GM12878 (cell line): Measurements from ENCODE around the gene CPNE4. TPM values are rescaled to one million over a fixed set of nuclear protein-coding genes. Genes with fewer than 3 reads are reported as not detected.

ENCODE experiments used
- ATAC-seq: fragments of 200-7000 bp; cut with Tn5 transposase; 3 replicates; pipeline ENCODE4 v1.9.1; 2020; ENCODE audit warnings: mild to moderate bottlenecking, moderate library complexity
- BruUV-seq: library from RNA; stranded (reverse); fragments of 400-500 nt; replicated peaks from 2 replicates; lab custom pipeline; 2021; lab: Mats Ljungman, UMichigan
- CTCF ChIA-PET: fragments of 300-600 bp; sonication (Branson Sonifier 250); formaldehyde crosslinking; extraction: SDS; loops from one replicate; lab custom pipeline; 2021; ENCODE audit warnings: inconsistent platforms; lab: Yijun Ruan, JAX
- POLR2A ChIA-PET: fragments of 350-600 bp; formaldehyde crosslinking; extraction: SDS; loops from one replicate; lab custom pipeline; 2021; ENCODE audit warnings: inconsistent platforms; lab: Charles Lee
- RAD21 ChIA-PET: fragments of 300-600 bp; sonication (Branson Sonifier 250); formaldehyde crosslinking; loops from one replicate; lab custom pipeline; 2023; ENCODE audit warnings: antibody characterized with exemption; ENCODE audit not compliant: unreplicated experiment; lab: Charles Lee
- SMC1A ChIA-PET: fragments of 300-600 bp; sonication (Branson Sonifier 250); formaldehyde crosslinking; loops from one replicate; lab custom pipeline; 2023; ENCODE audit not compliant: unreplicated experiment, uncharacterized antibody; lab: Charles Lee
- DNase-seq: peaks from one replicate; pipeline ENCODE4 v3.0.0-alpha.2; 2011; ENCODE audit warnings: low read depth, low spot score
- FAIRE-seq: peaks from 3 replicates; lab custom pipeline; 2011; peaks lifted over from hg19 to GRCh38; lab: Jason Lieb, UNC
- H2AFZ ChIP-seq: 2 replicates; pipeline ENCODE4 v1.6.0; 2011; ENCODE audit warnings: low read depth, low read length, control low read depth; ENCODE audit not compliant: control insufficient read depth
- H3K27ac ChIP-seq: 2 replicates; pipeline ENCODE4 v1.5.1; 2011; ENCODE audit warnings: control low read depth; ENCODE audit not compliant: control insufficient read depth, insufficient read depth
- H3K27me3 ChIP-seq, 2 experiments: replicated peaks in 1 of 2; 2 replicates each; pipeline versions ENCODE4 v1.6.0 to v1.6.1; 2011; ENCODE audit warnings: low read length in 1 of 2; ENCODE audit not compliant: control insufficient read depth in 2 of 2, insufficient read depth in 2 of 2
- H3K36me3 ChIP-seq, 2 experiments: 2 replicates each; pipeline ENCODE4 v1.5.1; 2011; ENCODE audit warnings: low read length in 1 of 2; ENCODE audit not compliant: control insufficient read depth in 2 of 2, insufficient read depth in 2 of 2
- H3K4me1 ChIP-seq: 2 replicates; pipeline ENCODE4 v1.6.1; 2011; ENCODE audit warnings: mild to moderate bottlenecking, low read length, moderate library complexity, mixed read lengths; ENCODE audit not compliant: control insufficient read depth, insufficient read depth
- H3K4me2 ChIP-seq: 2 replicates; pipeline ENCODE4 v1.6.0; 2011; ENCODE audit warnings: control low read depth; ENCODE audit not compliant: control insufficient read depth, insufficient read depth
- H3K4me3 ChIP-seq: fragments of 200-600 bp; sonication (generic); 2 replicates; pipeline ENCODE4 v1.5.1; 2016
- H3K79me2 ChIP-seq: 2 replicates; pipeline ENCODE4 v1.6.0; 2011; ENCODE audit warnings: low read length; ENCODE audit not compliant: control insufficient read depth, insufficient read depth
- H3K9ac ChIP-seq: 2 replicates; pipeline ENCODE4 v1.8.0; 2011; ENCODE audit warnings: low read length, control low read depth, mixed read lengths; ENCODE audit not compliant: control insufficient read depth, insufficient read depth
- H3K9me3 ChIP-seq: replicated peaks from 3 replicates; pipeline ENCODE4 v1.5.1; 2011; ENCODE audit warnings: mild to moderate bottlenecking, low read length; ENCODE audit not compliant: control insufficient read depth, insufficient read depth
- H4K20me1 ChIP-seq: 2 replicates; pipeline ENCODE4 v1.6.0; 2011; ENCODE audit not compliant: control insufficient read depth, insufficient read depth
- ATF7 ChIP-seq: fragments of 450-650 bp; IDR thresholded peaks from 2 replicates; pipeline ENCODE4 v1.6.1; 2016; ENCODE audit warnings: low read depth, mild to moderate bottlenecking
- DPF2 ChIP-seq: fragments of 450-650 bp; IDR thresholded peaks from 2 replicates; pipeline ENCODE4 v1.6.1; 2017; ENCODE audit warnings: mild to moderate bottlenecking
- HDAC2 ChIP-seq: fragments of 200-600 bp; sonication (generic); IDR thresholded peaks from 2 replicates; pipeline ENCODE4 v1.6.1; 2017
- IRF5 ChIP-seq: fragments of 450-650 bp; IDR thresholded peaks from 2 replicates; pipeline ENCODE4 v1.6.1; 2017; ENCODE audit warnings: borderline replicate concordance
- MLLT1 ChIP-seq: fragments of 450-650 bp; IDR thresholded peaks from 2 replicates; pipeline ENCODE4 v1.6.1; 2016; ENCODE audit warnings: mild to moderate bottlenecking
- PKNOX1 ChIP-seq: fragments of 450-650 bp; IDR thresholded peaks from 2 replicates; pipeline ENCODE4 v1.6.1; 2016; ENCODE audit warnings: mild to moderate bottlenecking
- POU2F2 ChIP-seq: IDR thresholded peaks from 3 replicates; pipeline ENCODE4 v1.6.1; 2011; ENCODE audit warnings: low read depth, mild to moderate bottlenecking, low read length, borderline replicate concordance
- STAT1 ChIP-seq: fragments of 450-650 bp; conservative IDR thresholded peaks from 2 replicates; pipeline ENCODE4 v1.6.1; 2014; ENCODE audit warnings: antibody characterized with exemption, mild to moderate bottlenecking
- TCF3 ChIP-seq: IDR thresholded peaks from 2 replicates; pipeline ENCODE4 v1.6.1; 2012; ENCODE audit warnings: low read depth, mild to moderate bottlenecking, low read length, borderline replicate concordance; ENCODE audit not compliant: insufficient read depth
- TCF7 ChIP-seq: IDR thresholded peaks from 2 replicates; pipeline ENCODE4 v1.6.1; 2014; ENCODE audit warnings: antibody characterized with exemption, borderline replicate concordance
- USF1 ChIP-seq: IDR thresholded peaks from 2 replicates; pipeline ENCODE4 v1.6.1; 2011; ENCODE audit warnings: borderline replicate concordance, low read depth, mild to moderate bottlenecking, moderate library complexity, mixed read lengths, low read length; ENCODE audit not compliant: insufficient read depth; ENCODE audit errors: extremely low read length
- USF2 ChIP-seq: IDR thresholded peaks from 2 replicates; pipeline ENCODE4 v1.6.1; 2011; ENCODE audit warnings: low read depth, low read length, improper control_type of control experiment, borderline replicate concordance
- ZNF217 ChIP-seq: fragments of 450-650 bp; IDR thresholded peaks from 2 replicates; pipeline ENCODE4 v1.6.1; 2017; ENCODE audit warnings: antibody characterized with exemption, mild to moderate bottlenecking
- ZNF384 ChIP-seq: IDR thresholded peaks from 2 replicates; pipeline ENCODE4 v1.6.1; 2012; ENCODE audit warnings: low read depth, mild to moderate bottlenecking, low read length, improper control_type of control experiment, borderline replicate concordance
- WGBS: methylation state at CpG from one replicate; pipeline ENCODE4 v1.1.6; 2016; ENCODE audit warnings: low lambda C conversion rate; ENCODE audit not compliant: insufficient replicate concordance, insufficient coverage; ENCODE audit errors: missing lambda C conversion rate; 5-methylcytosine and 5-hydroxymethylcytosine counted together
- in situ Hi-C: fragments of 300-500 bp; cut with MboI; formaldehyde crosslinking; loops from 9 replicates; pipeline ENCODE4 v1.14.3; 2018; ENCODE audit warnings: mixed read lengths
- intact Hi-C: fragments of 100-400 bp; cut with micrococcal nuclease; formaldehyde crosslinking; loops from one replicate; pipeline ENCODE4 v1.14.2; 2022; ENCODE audit not compliant: unreplicated experiment
- polyA plus RNA-seq, 11 experiments: library from polyadenylated mRNA; depleted of rRNA in 4 of 11; unstranded in 6 of 11; stranded (reverse) in 5 of 11; fragments of >200 nt; fragmentation: Nextera tagmentation in 4 of 11; fragmentation: Illumina TruSeq in 1 of 11; extraction: Ambion mirVana in 4 of 11; extraction: Trizol in 1 of 11; gene quantifications; 1 replicate in 1 of 11; 2 replicates in 10 of 11; pipeline versions ENCODE4 v1.2.1 to v1.2.3, GENCODE V29; 2011 to 2016; ENCODE audit warnings: inconsistent platforms in 2 of 11, missing spikeins in 2 of 11, low read depth in 1 of 11
- total RNA-seq, 4 experiments: library from RNA; depleted of rRNA in 3 of 4; stranded (reverse); fragments of >200 nt in 3 of 4; fragmentation: Illumina TruSeq in 1 of 4; extraction: Trizol in 1 of 4; gene quantifications; 2 replicates each; pipeline versions ENCODE4 v1.2.1 to v1.2.3, GENCODE V29; 2013 to 2021

CPNE4 gene
- total and polyA plus RNA-seq, 10 of the 15 experiments (the other 5 are each of a cell fraction or from before 2014, with no cell fraction given) = 0.17 to 1.9 (median 0.48) TPM; not detected in 1

- TF ChIP-seq MLLT1 = peak; percentile 94
- no peak for TF ChIP-seq USF2
- TF ChIP-seq TCF3 = peak; percentile 59; the same call in 1 of the 2 replicates
- peak; percentile 52 for TF ChIP-seq DPF2
- no peak for TF ChIP-seq USF1
- TF ChIP-seq ZNF384 = no peak
Measured at GRCh38 chr3:131705558-131706051, 329.2 kb downstream of the CPNE4 start (continued).

GRCh38 chr3:131705099-131705498 is 329.7 kb downstream of the CPNE4 start:
- intact Hi-C loops (no loop called here), in situ Hi-C loops (no loop called here)

More at GRCh38 chr3:131705099-131705498, 329.7 kb downstream of the CPNE4 start:
- Histone ChIP-seq H3K4me2 (no peak overlapping the region), H2AFZ (no peak overlapping the region), H4K20me1 (no peaks in the 10 kb centered on the region), H3K79me2 (no peaks in the 10 kb centered on the region), H3K4me3 (no peak overlapping the region), H3K36me3 (no peaks in the 10 kb centered on the region), H3K27ac (no peak overlapping the region), H3K9ac (no peak overlapping the region), H3K4me1 (peaks cover 7% of the 10 kb centered on the region; the same call in 1 of the 2 replicates), H3K9me3 (no peaks in the 10 kb centered on the region), H3K27me3 (no peaks in the 10 kb centered on the region)
- FAIRE-seq = no peak
- TF ChIP-seq IRF5 (no peak), ATF7 (no peak), HDAC2 (no peak), POU2F2 (no peak), ZNF217 (no peak), TCF7 (no peak), STAT1 (no peak), USF2 (no peak), PKNOX1 (no peak)
- ChIA-PET SMC1A (interaction anchor here (0.7 to 2.2 kb wide), 11 partner anchors 9 to 156 kb away, joined by 3 to 13 read pairs (median 5); no protein-coding TSS in a partner anchor), RAD21 (interaction anchor here (1.0 to 2.1 kb wide), 5 partner anchors 10 to 154 kb away, joined by 3 to 6 read pairs (median 4); no protein-coding TSS in a partner anchor), CTCF (interaction anchor here (0.7 to 2.0 kb wide), 10 partner anchors 10 to 324 kb away, joined by 3 to 7 read pairs (median 3); partner anchors contain the start of gene NUDT16), POLR2A (interaction anchor here (1.1 to 1.3 kb wide), 3 partner anchors 10 to 20 kb away, joined by 3 read pairs; no protein-coding TSS in a partner anchor)
- ATAC-seq = no peak
- WGBS = 38% methylated on average over 1 of the region's 1 CpG
- no peak for DNase-seq
- BruUV-seq = no TSS peak
